H9 (cell line): ENCODE measurements around the gene ANGEL1. TPM values are rescaled to one million over a fixed set of nuclear protein-coding genes. Genes with fewer than 3 reads are reported as not detected.
A peak's percentile ranks its signal among the peaks of the same experiment; 100 is the strongest.

Experiments
- DNase-seq: peaks from one replicate; pipeline ENCODE4 v3.0.0-alpha.2; 2017
- H2AFZ ChIP-seq: one replicate; pipeline ENCODE4 v1.6.1; 2013; ENCODE audit warnings: mild to moderate bottlenecking, low read length, control low read depth, moderate library complexity
- H2AK5ac ChIP-seq: 2 replicates; pipeline ENCODE4 v1.6.1; 2013; ENCODE audit warnings: low read length, control low read depth, mixed read lengths; ENCODE audit not compliant: insufficient read length
- H2BK120ac ChIP-seq: one replicate; pipeline ENCODE4 v1.6.1; 2013; ENCODE audit warnings: low read depth, mild to moderate bottlenecking, low read length, control low read depth, inconsistent platforms; ENCODE audit not compliant: poor library complexity, severe bottlenecking
- H2BK12ac ChIP-seq: 2 replicates; pipeline ENCODE4 v1.6.1; 2013; ENCODE audit warnings: low read length, control low read depth, mixed read lengths, low read depth; ENCODE audit not compliant: insufficient read length
- H2BK15ac ChIP-seq: 2 replicates; pipeline ENCODE4 v1.6.1; 2013; ENCODE audit warnings: low read depth, low read length, control low read depth
- H2BK20ac ChIP-seq: one replicate; pipeline ENCODE4 v1.6.1; 2013; ENCODE audit warnings: low read depth, mild to moderate bottlenecking, low read length, control low read depth, inconsistent platforms; ENCODE audit not compliant: poor library complexity, severe bottlenecking
- H2BK5ac ChIP-seq: 2 replicates; pipeline ENCODE4 v1.6.1; 2013; ENCODE audit warnings: low read length, control low read depth, mixed read lengths; ENCODE audit not compliant: insufficient read length
- H3K14ac ChIP-seq: 2 replicates; pipeline ENCODE4 v1.6.1; 2013; ENCODE audit warnings: low read length, control low read depth; ENCODE audit not compliant: insufficient read depth
- H3K18ac ChIP-seq: 2 replicates; pipeline ENCODE4 v1.6.1; 2013; ENCODE audit warnings: low read depth, mild to moderate bottlenecking, mixed read lengths, low read length, control low read depth; ENCODE audit not compliant: insufficient read length
- H3K23ac ChIP-seq: 2 replicates; pipeline ENCODE4 v1.6.1; 2013; ENCODE audit warnings: low read length, control low read depth, mixed read lengths, low read depth; ENCODE audit not compliant: insufficient read length
- H3K23me2 ChIP-seq: 2 replicates; pipeline ENCODE4 v1.6.1; 2013; ENCODE audit warnings: low read depth, mild to moderate bottlenecking, mixed read lengths, low read length, control low read depth; ENCODE audit not compliant: insufficient read length, poor library complexity, severe bottlenecking
- H3K27ac ChIP-seq: 2 replicates; pipeline ENCODE4 v1.5.1; 2013; ENCODE audit warnings: low read length, control low read depth, mixed read lengths, low read depth; ENCODE audit not compliant: insufficient read length
- H3K27me3 ChIP-seq: 2 replicates; pipeline ENCODE4 v1.6.1; 2013; ENCODE audit warnings: low read length, control low read depth, inconsistent platforms; ENCODE audit not compliant: insufficient read depth
- H3K4ac ChIP-seq: 2 replicates; pipeline ENCODE4 v1.6.1; 2013; ENCODE audit warnings: low read depth, mild to moderate bottlenecking, control low read depth, inconsistent platforms, low read length, moderate library complexity
- H3K4me1 ChIP-seq: 2 replicates; pipeline ENCODE4 v1.6.1; 2013; ENCODE audit warnings: low read length, control low read depth, inconsistent platforms; ENCODE audit not compliant: insufficient read depth
- H3K4me2 ChIP-seq: 2 replicates; pipeline ENCODE4 v1.6.1; 2013; ENCODE audit warnings: low read length, control low read depth, mixed read lengths; ENCODE audit not compliant: insufficient read length, insufficient read depth
- H3K56ac ChIP-seq: 2 replicates; pipeline ENCODE4 v1.6.1; 2013; ENCODE audit warnings: low read depth, mild to moderate bottlenecking, mixed read lengths, low read length, control low read depth; ENCODE audit not compliant: insufficient read length
- H3K79me1 ChIP-seq: 2 replicates; pipeline ENCODE4 v1.6.1; 2013; ENCODE audit warnings: low read depth, mild to moderate bottlenecking, moderate library complexity, low read length, control low read depth, inconsistent platforms; ENCODE audit not compliant: insufficient read depth, poor library complexity, severe bottlenecking
- H3K79me2 ChIP-seq: 2 replicates; pipeline ENCODE4 v1.6.1; 2013; ENCODE audit warnings: low read length, control low read depth, inconsistent platforms; ENCODE audit not compliant: insufficient read depth
- H3K9ac ChIP-seq: 2 replicates; pipeline ENCODE4 v1.6.1; 2013; ENCODE audit warnings: low read length, control low read depth, mixed read lengths; ENCODE audit not compliant: insufficient read length; ENCODE audit errors: extremely low read depth
- H3K9me3 ChIP-seq: one replicate; pipeline ENCODE4 v1.6.1; 2013; ENCODE audit warnings: low read depth, low read length, inconsistent platforms; ENCODE audit not compliant: control insufficient read depth
- H3T11ph ChIP-seq: one replicate; pipeline ENCODE4 v1.6.1; 2013; ENCODE audit warnings: mild to moderate bottlenecking, low read length, control low read depth, inconsistent platforms
- H4K20me1 ChIP-seq: one replicate; pipeline ENCODE4 v1.6.1; 2013; ENCODE audit not compliant: control insufficient read depth, insufficient read length, insufficient read depth
- H4K5ac ChIP-seq: 2 replicates; pipeline ENCODE4 v1.6.1; 2013; ENCODE audit warnings: low read depth, mild to moderate bottlenecking, mixed read lengths, low read length, control low read depth; ENCODE audit not compliant: insufficient read length
- H4K8ac ChIP-seq: replicated peaks from 2 replicates; pipeline ENCODE4 v1.6.1; 2013; ENCODE audit warnings: low read length, control low read depth, mixed read lengths, low read depth; ENCODE audit not compliant: insufficient read length
- H4K91ac ChIP-seq: 2 replicates; pipeline ENCODE4 v1.6.1; 2013; ENCODE audit warnings: low read depth, mild to moderate bottlenecking, moderate library complexity, mixed read lengths, low read length, control low read depth; ENCODE audit not compliant: insufficient read length
- H3K27ac Mint-ChIP-seq, 3 experiments: 2 replicates in 2 of 3; 3 replicates in 1 of 3; pipeline ENCODE4 v1.8.0; 2020 to 2021; ENCODE audit warnings: mixed read lengths in 3 of 3, mild to moderate bottlenecking in 1 of 3, moderate library complexity in 1 of 3
- H3K27me3 Mint-ChIP-seq: 2 replicates; pipeline ENCODE4 v1.8.0; 2021; ENCODE audit warnings: low read depth, mild to moderate bottlenecking, moderate library complexity, mixed read lengths
- H3K36me3 Mint-ChIP-seq, 3 experiments: 2 replicates in 2 of 3; 3 replicates in 1 of 3; pipeline ENCODE4 v1.8.0; 2020 to 2021; ENCODE audit warnings: low read depth in 3 of 3, mixed read lengths in 3 of 3; ENCODE audit not compliant: insufficient read depth in 1 of 3
- H3K4me1 Mint-ChIP-seq, 2 experiments: 2 replicates each; pipeline ENCODE4 v1.8.0; 2020; ENCODE audit warnings: mixed read lengths in 2 of 2
- H3K4me3 Mint-ChIP-seq, 2 experiments: 2 replicates in 1 of 2; 3 replicates in 1 of 2; pipeline ENCODE4 v1.8.0; 2020 to 2021; ENCODE audit warnings: mild to moderate bottlenecking in 2 of 2, mixed read lengths in 2 of 2, moderate library complexity in 1 of 2
- H3K9me3 Mint-ChIP-seq, 2 experiments: 2 replicates in 1 of 2; 3 replicates in 1 of 2; pipeline ENCODE4 v1.8.0; 2020; ENCODE audit warnings: mild to moderate bottlenecking in 2 of 2, mixed read lengths in 2 of 2, moderate library complexity in 1 of 2
- CTCF ChIP-seq: fragments of 200-600 bp; sonication (generic); conservative IDR thresholded peaks from 3 replicates; pipeline ENCODE4 v1.8.0; 2021; ENCODE audit warnings: antibody characterized with exemption, mild to moderate bottlenecking
- WGBS: extraction: QIAGEN DNeasy Blood & Tissue Kit; methylation state at CpG from one replicate; pipeline ENCODE4 v1.1.7; 2013; ENCODE audit warnings: missing lambda C conversion rate, low lambda C conversion rate, mixed read lengths; ENCODE audit not compliant: insufficient read length; ENCODE audit errors: extremely low coverage; 5-methylcytosine and 5-hydroxymethylcytosine counted together
- total RNA-seq: library from RNA; stranded (reverse); gene quantifications from 2 replicates; pipeline ENCODE4 v1.2.1, GENCODE V29; 2021

ANGEL1 gene
- total RNA-seq, 1 experiment from 2014 or later, result 21.5 TPM

- Histone ChIP-seq H3K27me3 (no peaks in the 10 kb centered on the region), H3K4me2 (no peak overlapping the region), H2AK5ac (no peak overlapping the region), H3K9me3 (no peaks in the 10 kb centered on the region), H2BK120ac (no peak overlapping the region), H3K18ac (no peak overlapping the region), H3K4ac (no peak overlapping the region), H3K23ac (no peak overlapping the region), H2AFZ (no peak overlapping the region), H3K79me2 (no peaks in the 10 kb centered on the region), H4K8ac (no peak overlapping the region), H4K5ac (no peak overlapping the region), H3K9ac (no peak overlapping the region), H3K27ac (no peak overlapping the region), H2BK5ac (no peak overlapping the region), H2BK12ac (no peak overlapping the region), H3K79me1 (no peaks in the 10 kb centered on the region), H4K91ac (no peak overlapping the region), H4K20me1 (no peaks in the 10 kb centered on the region), H3K56ac (no peak overlapping the region), H3K4me1 (peaks cover 4% of the 10 kb centered on the region; the same call in 1 of the 2 replicates), H3K14ac (no peak overlapping the region), H2BK20ac (no peak overlapping the region), H3T11ph (no peak overlapping the region), H2BK15ac (no peak overlapping the region), H3K23me2 (no peaks in the 10 kb centered on the region)
- Mint-ChIP-seq H3K27ac (peak overlapping the region in 2 of 3 experiments; percentile 70 to 72; a peak in 2 of 7 replicates), H3K27me3 (peaks cover 11% of the 10 kb centered on the region), H3K4me3 (no peak overlapping the region; a peak in 1 of 5 replicates), H3K9me3 (no peaks in the 10 kb centered on the region), H3K36me3 (peaks cover 0 to 1% (median 0%) of the 10 kb centered on the region in 3 experiments; a peak in 1 of 7 replicates), H3K4me1 (peaks cover 31 to 44% of the 10 kb centered on the region in 2 experiments)
- no CpG with 5 or more reads among the region's 13 CpGs for WGBS
- DNase-seq, result peak; percentile 78
- TF ChIP-seq CTCF, result no peak
Measured at GRCh38 chr14:76772300-76773187, 40.1 kb downstream of the ANGEL1 start.
